Activated T-cell treated with anti-CD3 and anti-CD28 coated beads for 48 hours (primary cell): Measurements from ENCODE around the gene ZNF224.
A peak's percentile ranks its signal among the peaks of the same experiment; 100 is the strongest.

Source experiments
- DNase-seq: peaks from one replicate; pipeline ENCODE4 v3.0.0-alpha.2; 2020; ENCODE audit warnings: low read depth

The ZNF224 gene

DNA sequence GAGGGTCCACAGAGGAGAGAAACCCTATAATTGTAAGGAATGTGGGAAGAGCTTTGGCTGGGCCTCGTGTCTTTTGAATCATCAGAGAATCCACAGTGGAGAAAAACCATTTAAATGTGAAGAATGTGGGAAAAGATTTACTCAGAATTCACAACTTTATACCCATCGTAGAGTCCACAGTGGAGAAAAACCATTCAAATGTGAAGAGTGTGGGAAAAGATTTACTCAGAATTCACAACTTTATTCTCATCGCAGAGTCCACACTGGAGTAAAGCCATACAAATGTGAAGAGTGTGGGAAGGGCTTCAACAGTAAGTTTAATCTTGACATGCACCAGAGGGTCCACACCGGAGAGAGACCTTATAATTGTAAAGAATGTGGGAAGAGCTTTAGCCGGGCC lies 37.8 kb downstream of the ZNF224 start:
- DNase-seq: no peak

DNA sequence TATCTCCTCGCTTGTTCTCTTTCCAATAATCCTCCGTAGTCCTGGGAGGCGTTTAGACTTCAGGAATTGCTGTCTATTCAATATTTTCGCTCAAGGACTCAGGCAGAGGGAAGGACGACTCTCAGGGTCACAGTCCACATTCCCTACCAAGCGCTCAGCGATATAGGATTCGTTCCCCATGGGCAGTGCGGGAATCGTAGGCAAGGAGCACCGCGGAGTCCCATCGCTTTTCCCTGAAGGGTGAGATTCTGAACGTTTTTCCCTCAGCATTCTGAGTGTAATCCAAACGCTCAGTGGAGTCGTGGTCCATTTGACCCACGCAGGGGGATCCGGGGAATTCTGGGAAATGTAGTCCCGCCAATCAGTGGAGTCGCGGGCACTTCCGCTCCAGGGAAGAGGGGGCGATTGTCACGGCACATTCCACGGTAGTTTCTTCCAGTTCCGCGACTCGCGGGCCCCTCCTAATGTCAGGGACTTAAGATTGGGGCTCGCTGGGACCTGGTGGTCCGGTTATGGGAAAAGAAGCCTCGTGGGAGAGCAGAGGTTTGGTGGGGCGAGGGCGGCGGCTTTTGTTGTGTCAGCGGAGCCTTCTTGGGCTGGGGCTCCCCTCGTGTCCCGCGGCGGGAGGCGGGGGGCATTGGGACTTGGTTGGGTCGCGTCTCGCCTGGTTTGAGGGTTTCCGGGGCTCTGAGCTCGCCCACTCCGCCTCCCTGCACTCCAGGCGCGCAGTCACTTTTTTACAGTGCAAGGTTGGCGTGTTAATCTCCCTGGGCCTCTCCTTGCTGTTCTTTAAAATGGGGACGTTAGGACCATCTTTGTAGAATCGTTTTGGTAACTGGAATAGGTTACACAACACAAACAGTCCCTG lies 47.3 kb downstream of the ZNF224 start, which contains the start of gene ZNF234:
Gene ZNF234 (plus strand): TSS at position 364 of the 868 bp plus-strand sequence. CDS start 3,079 bp downstream, outside the sequence.
- peak; percentile 62 for DNase-seq

DNA sequence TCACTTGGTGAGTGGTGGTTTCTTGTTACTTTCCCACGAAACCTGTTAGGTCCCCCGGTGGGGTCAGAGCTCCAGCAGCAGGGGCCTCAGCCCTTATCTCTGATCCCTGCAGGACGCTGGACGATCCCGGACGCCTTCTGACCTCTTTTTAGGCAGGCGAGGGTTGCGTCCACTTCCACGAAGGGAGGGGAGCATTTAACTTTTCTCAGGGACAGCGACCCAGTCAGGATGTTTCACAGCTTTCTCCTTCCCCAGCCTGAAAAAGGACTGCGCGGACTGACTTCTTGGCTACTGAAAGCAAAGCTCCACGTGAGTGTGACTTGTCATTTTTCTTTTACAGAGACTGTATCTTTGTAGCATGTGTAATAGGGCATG lies 47.9 kb downstream of the ZNF224 start:
- no peak for DNase-seq

DNA sequence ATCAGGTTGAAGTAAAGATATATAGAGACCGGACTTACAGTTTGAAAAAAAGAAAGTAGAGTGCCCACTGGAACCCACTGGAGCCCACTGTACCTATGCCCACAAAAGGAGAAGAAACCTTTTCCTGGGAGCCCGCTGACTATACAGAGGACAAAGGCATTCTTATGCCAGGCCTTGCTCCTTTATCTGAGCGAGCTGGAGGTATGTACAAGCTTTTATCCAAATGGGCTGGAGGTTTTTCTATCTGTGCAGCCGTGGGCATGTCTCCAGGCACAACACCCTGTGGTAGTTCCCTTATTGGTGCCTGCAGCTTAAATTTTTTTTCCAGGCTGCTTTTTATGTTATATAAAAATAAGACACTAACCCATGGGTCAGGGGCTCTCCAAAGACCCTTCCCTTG lies 55.6 kb downstream of the ZNF224 start:
- no peak for DNase-seq

DNA sequence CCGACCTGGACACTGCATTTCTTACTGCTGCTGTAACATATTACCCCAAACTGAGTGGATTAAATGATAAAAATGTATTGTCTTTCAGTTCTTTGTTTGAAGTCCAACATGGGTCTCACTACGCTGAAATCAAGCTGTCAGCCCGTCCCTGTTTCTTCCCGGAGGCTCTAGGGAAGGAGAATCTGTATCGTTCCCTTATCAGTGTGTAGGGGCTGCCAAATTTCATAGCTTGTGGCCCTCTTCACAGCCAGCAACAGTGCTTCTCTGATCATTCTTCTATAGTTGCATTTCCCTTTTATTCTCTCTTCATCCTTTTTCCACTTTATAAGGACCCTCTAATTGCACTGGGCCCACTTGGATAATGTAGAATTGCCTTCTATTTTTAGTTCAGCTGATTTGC lies 57.3 kb downstream of the ZNF224 start:
- no peak for DNase-seq

DNA sequence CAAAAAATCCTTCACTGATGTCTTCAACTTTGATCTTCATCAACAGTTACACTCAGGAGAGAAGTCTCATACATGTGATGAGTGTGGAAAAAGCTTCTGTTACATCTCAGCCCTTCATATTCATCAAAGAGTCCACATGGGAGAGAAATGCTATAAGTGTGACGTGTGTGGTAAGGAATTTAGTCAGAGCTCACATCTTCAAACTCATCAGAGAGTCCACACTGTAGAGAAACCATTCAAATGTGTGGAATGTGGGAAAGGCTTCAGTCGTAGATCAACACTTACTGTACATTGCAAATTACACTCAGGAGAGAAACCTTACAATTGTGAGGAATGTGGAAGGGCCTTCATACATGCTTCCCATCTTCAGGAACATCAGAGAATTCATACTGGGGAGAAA lies 62.3 kb downstream of the ZNF224 start:
- DNase-seq: no peak
